ENCODE measurements around the gene PPIP5K1.
A peak's percentile ranks its signal among the peaks of the same experiment; 100 is the strongest.

PPIP5K1 gene

GRCh38 chr15:43519196-43519595 lies 70.8 kb downstream of the PPIP5K1 start:
- Histone ChIP-seq H3K4me3 (ENCODE audit: low read length) (no peak overlapping the region), H2BK15ac (replicated peaks; ENCODE audit: low read depth) (no peak overlapping the region), H4K5ac (ENCODE audit: low read length) (no peak overlapping the region), H3K9ac (ENCODE audit: low read length) (no peak overlapping the region), H3K18ac (ENCODE audit: low read length) (no peak overlapping the region), H3K4me2 (ENCODE audit: low read length) (no peak overlapping the region), H2BK120ac (ENCODE audit: low read depth, low read length) (no peak overlapping the region), H3K4ac (ENCODE audit: low read depth, low read length) (no peak overlapping the region), H3K79me2 (ENCODE audit: control insufficient read depth, insufficient read depth, low read length) (no peaks in the 10 kb centered on the region), H2AK5ac (ENCODE audit: low read length) (no peak overlapping the region), H3K79me1 (ENCODE audit: low read length) (no peaks in the 10 kb centered on the region), H3K23ac (ENCODE audit: low read length) (no peak overlapping the region), H3K27me3 (ENCODE audit: insufficient read depth, low read length, poor library complexity) (peaks cover 1% of the 10 kb centered on the region), H3K4me1 (ENCODE audit: control insufficient read depth, low read depth, low read length) (peaks cover 12% of the 10 kb centered on the region), H3K36me3 (ENCODE audit: control insufficient read depth, insufficient read depth, low read length) (no peaks in the 10 kb centered on the region), H2BK5ac (ENCODE audit: low read length) (no peak overlapping the region), H3K56ac (ENCODE audit: low read length) (no peak overlapping the region), H3K27ac (ENCODE audit: low read depth, low read length) (no peak overlapping the region), H4K8ac (ENCODE audit: low read depth, low read length) (no peak overlapping the region)
- no peak for DNase-seq
- no CpG with 5 or more reads among the region's 2 CpGs for WGBS (ENCODE audit: extremely low coverage, insufficient coverage, low lambda C conversion rate)

GRCh38 chr15:43518197-43518761 lies 71.7 kb downstream of the PPIP5K1 start:
- H3K79me2 ChIP-seq (ENCODE audit: control insufficient read depth, insufficient read depth, low read length): no peaks in the 10 kb centered on the region
- no peaks in the 10 kb centered on the region for H3K36me3 ChIP-seq (ENCODE audit: control insufficient read depth, insufficient read depth, low read length)
- peak; percentile 75 for DNase-seq
- H2BK5ac ChIP-seq (ENCODE audit: low read length): no peak overlapping the region
- no peaks in the 10 kb centered on the region for H3K79me1 ChIP-seq (ENCODE audit: low read length)
- WGBS (ENCODE audit: extremely low coverage, insufficient coverage, low lambda C conversion rate): no CpG with 5 or more reads among the region's 18 CpGs
- peak overlapping the region; percentile 26 for H3K4me3 ChIP-seq (ENCODE audit: low read length)
- H3K23ac ChIP-seq (ENCODE audit: low read length): no peak overlapping the region
- no peak overlapping the region for H2BK120ac ChIP-seq (ENCODE audit: low read depth, low read length)
- H3K27ac ChIP-seq (ENCODE audit: low read depth, low read length): no peak overlapping the region
- H3K4ac ChIP-seq (ENCODE audit: low read depth, low read length): no peak overlapping the region
- peak overlapping the region; percentile 39 for H3K56ac ChIP-seq (ENCODE audit: low read length)
- H4K8ac ChIP-seq (ENCODE audit: low read depth, low read length): no peak overlapping the region
- H2AK5ac ChIP-seq (ENCODE audit: low read length): no peak overlapping the region
- H4K5ac ChIP-seq (ENCODE audit: low read length): no peak overlapping the region
- H3K18ac ChIP-seq (ENCODE audit: low read length): no peak overlapping the region
- peaks cover 1% of the 10 kb centered on the region for H3K27me3 ChIP-seq (ENCODE audit: insufficient read depth, low read length, poor library complexity)
- peak overlapping the region; percentile 60 for H3K9ac ChIP-seq (ENCODE audit: low read length)
- peaks cover 12% of the 10 kb centered on the region for H3K4me1 ChIP-seq (ENCODE audit: control insufficient read depth, low read depth, low read length)
- no peak overlapping the region for H2BK15ac ChIP-seq (replicated peaks; ENCODE audit: low read depth)
- peak overlapping the region; percentile 97 for H3K4me2 ChIP-seq (ENCODE audit: low read length)

GRCh38 chr15:43517354-43518196 lies 72.4 kb downstream of the PPIP5K1 start, which contains the start of gene MAP1A:
Gene MAP1A, plus strand, starts transcription at chr15:43517608. Its CDS starts 3,866 bp downstream, at chr15:43521474.
- Histone ChIP-seq H2BK120ac (ENCODE audit: low read depth, low read length) (no peak within 1 kb of the TSS), H3K27me3 (ENCODE audit: insufficient read depth, low read length, poor library complexity) (peaks cover 1% of the 10 kb centered on the region), H2AK5ac (ENCODE audit: low read length) (no peak within 1 kb of the TSS), H3K79me1 (ENCODE audit: low read length) (no peaks in the 10 kb centered on the region), H3K9ac (ENCODE audit: low read length) (peak within 1 kb of the TSS; percentile 60), H3K27ac (ENCODE audit: low read depth, low read length) (no peak within 1 kb of the TSS), H3K4ac (ENCODE audit: low read depth, low read length) (no peak within 1 kb of the TSS), H4K5ac (ENCODE audit: low read length) (no peak within 1 kb of the TSS), H2BK15ac (replicated peaks; ENCODE audit: low read depth) (no peak within 1 kb of the TSS), H3K23ac (ENCODE audit: low read length) (peak within 1 kb of the TSS; percentile 51), H3K79me2 (ENCODE audit: control insufficient read depth, insufficient read depth, low read length) (no peaks in the 10 kb centered on the region), H3K4me2 (ENCODE audit: low read length) (peak within 1 kb of the TSS; percentile 97), H4K8ac (ENCODE audit: low read depth, low read length) (no peak within 1 kb of the TSS), H3K36me3 (ENCODE audit: control insufficient read depth, insufficient read depth, low read length) (no peaks in the 10 kb centered on the region), H3K18ac (ENCODE audit: low read length) (peak within 1 kb of the TSS; percentile 6), H3K4me3 (ENCODE audit: low read length) (peak within 1 kb of the TSS; percentile 26), H3K56ac (ENCODE audit: low read length) (peak within 1 kb of the TSS; percentile 72), H2BK5ac (ENCODE audit: low read length) (no peak within 1 kb of the TSS), H3K4me1 (ENCODE audit: control insufficient read depth, low read depth, low read length) (peaks cover 12% of the 10 kb centered on the region)
- peak; percentile 75 for DNase-seq
- no CpG with 5 or more reads among the region's 15 CpGs for WGBS (ENCODE audit: extremely low coverage, insufficient coverage, low lambda C conversion rate)

DNA sequence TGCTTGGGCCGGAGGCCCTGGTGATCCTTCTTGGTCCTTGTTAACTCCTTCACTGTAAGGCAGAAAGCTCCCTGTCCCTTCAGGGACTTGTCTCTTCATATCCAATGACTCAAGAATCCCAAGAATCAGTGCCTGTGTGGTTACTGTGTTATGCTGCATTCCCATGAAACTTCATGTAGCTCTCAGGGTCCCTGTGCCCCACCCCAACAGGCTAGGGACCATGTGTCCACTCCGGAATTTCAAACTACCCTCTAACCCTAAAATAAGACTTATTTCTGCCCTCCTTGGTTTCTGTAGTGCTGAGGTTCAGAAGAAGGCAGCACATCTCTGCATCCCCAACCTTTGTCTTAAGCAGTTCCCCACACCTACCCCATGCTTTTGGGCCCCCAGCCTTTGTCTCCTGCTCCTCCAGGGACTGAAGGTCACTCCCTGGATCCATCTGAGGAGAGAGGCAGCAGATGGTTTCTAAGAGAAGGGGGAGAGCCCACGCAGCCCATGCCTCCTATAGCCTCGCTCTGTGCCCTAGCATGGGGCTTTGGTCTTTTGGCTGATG lies 73.1 kb downstream of the PPIP5K1 start:
- Histone ChIP-seq H4K5ac (ENCODE audit: low read length) (no peak overlapping the region), H2BK120ac (ENCODE audit: low read depth, low read length) (no peak overlapping the region), H2BK15ac (replicated peaks; ENCODE audit: low read depth) (no peak overlapping the region), H2AK5ac (ENCODE audit: low read length) (no peak overlapping the region), H3K4ac (ENCODE audit: low read depth, low read length) (no peak overlapping the region), H3K79me1 (ENCODE audit: low read length) (no peaks in the 10 kb centered on the region), H3K4me3 (ENCODE audit: low read length) (no peak overlapping the region), H3K79me2 (ENCODE audit: control insufficient read depth, insufficient read depth, low read length) (no peaks in the 10 kb centered on the region), H3K9ac (ENCODE audit: low read length) (peak overlapping the region; percentile 18), H3K4me2 (ENCODE audit: low read length) (peak overlapping the region; percentile 51), H3K18ac (ENCODE audit: low read length) (peak overlapping the region; percentile 6), H3K23ac (ENCODE audit: low read length) (no peak overlapping the region), H3K27me3 (ENCODE audit: insufficient read depth, low read length, poor library complexity) (peaks cover 1% of the 10 kb centered on the region), H3K27ac (ENCODE audit: low read depth, low read length) (no peak overlapping the region), H3K56ac (ENCODE audit: low read length) (peak overlapping the region; percentile 71), H2BK5ac (ENCODE audit: low read length) (no peak overlapping the region), H3K4me1 (ENCODE audit: control insufficient read depth, low read depth, low read length) (peaks cover 12% of the 10 kb centered on the region), H4K8ac (ENCODE audit: low read depth, low read length) (no peak overlapping the region), H3K36me3 (ENCODE audit: control insufficient read depth, insufficient read depth, low read length) (no peaks in the 10 kb centered on the region)
- DNase-seq: peak; percentile 68
- no CpG with 5 or more reads among the region's 4 CpGs for WGBS (ENCODE audit: extremely low coverage, insufficient coverage, low lambda C conversion rate)

GRCh38 chr15:43516185-43516584 lies 73.8 kb downstream of the PPIP5K1 start:
- Histone ChIP-seq H3K4me3 (ENCODE audit: low read length) (no peak overlapping the region), H3K9ac (ENCODE audit: low read length) (no peak overlapping the region), H3K27me3 (ENCODE audit: insufficient read depth, low read length, poor library complexity) (peaks cover 1% of the 10 kb centered on the region), H2AK5ac (ENCODE audit: low read length) (no peak overlapping the region), H3K56ac (ENCODE audit: low read length) (peak overlapping the region; percentile 59), H3K27ac (ENCODE audit: low read depth, low read length) (no peak overlapping the region), H2BK5ac (ENCODE audit: low read length) (no peak overlapping the region), H2BK15ac (replicated peaks; ENCODE audit: low read depth) (no peak overlapping the region), H3K79me2 (ENCODE audit: control insufficient read depth, insufficient read depth, low read length) (no peaks in the 10 kb centered on the region), H3K23ac (ENCODE audit: low read length) (peak overlapping the region; percentile 4), H4K8ac (ENCODE audit: low read depth, low read length) (no peak overlapping the region), H3K4me1 (ENCODE audit: control insufficient read depth, low read depth, low read length) (peaks cover 15% of the 10 kb centered on the region), H4K5ac (ENCODE audit: low read length) (no peak overlapping the region), H3K4ac (ENCODE audit: low read depth, low read length) (no peak overlapping the region), H3K36me3 (ENCODE audit: control insufficient read depth, insufficient read depth, low read length) (no peaks in the 10 kb centered on the region), H3K79me1 (ENCODE audit: low read length) (no peaks in the 10 kb centered on the region), H3K4me2 (ENCODE audit: low read length) (no peak overlapping the region), H3K18ac (ENCODE audit: low read length) (no peak overlapping the region), H2BK120ac (ENCODE audit: low read depth, low read length) (no peak overlapping the region)
- WGBS (ENCODE audit: extremely low coverage, insufficient coverage, low lambda C conversion rate): no CpG with 5 or more reads among the region's 5 CpGs
- DNase-seq: peak; percentile 16

Data from mesendoderm (in vitro differentiated cells).